C4-2B (cell line): ENCODE results near the gene SARM1.

Experiments used
- H3K27ac ChIP-seq: fragments of 450-650 bp; 2 replicates; pipeline ENCODE4 v1.5.1; 2017
- CTCF ChIP-seq: fragments of 450-650 bp; conservative IDR thresholded peaks from 2 replicates; pipeline ENCODE4 v1.5.1; 2017; ENCODE audit warnings: mild to moderate bottlenecking
- ZFX ChIP-seq: fragments of 450-650 bp; IDR thresholded peaks from 2 replicates; pipeline ENCODE4 v1.6.1; 2017

The SARM1 gene

GRCh38 chr17:28328325-28328724 is 43.2 kb upstream of the SARM1 start:
- TF ChIP-seq ZFX (no peak), CTCF (no peak)
- no peak overlapping the region for H3K27ac ChIP-seq

GRCh38 chr17:28330671-28331070 is 40.8 kb upstream of the SARM1 start:
- TF ChIP-seq CTCF (no peak), ZFX (no peak)
- no peak overlapping the region for H3K27ac ChIP-seq

GRCh38 chr17:28331891-28332420 is 39.5 kb upstream of the SARM1 start:
- H3K27ac ChIP-seq: no peak overlapping the region
- no peak for TF ChIP-seq ZFX
- TF ChIP-seq CTCF: no peak

GRCh38 chr17:28333083-28333746 is 38.3 kb upstream of the SARM1 start:
- H3K27ac ChIP-seq: no peak overlapping the region
- no peak for TF ChIP-seq ZFX
- TF ChIP-seq CTCF: no peak

GRCh38 chr17:28334171-28334570 is 37.3 kb upstream of the SARM1 start:
- peak overlapping the region; percentile 69 for H3K27ac ChIP-seq
- TF ChIP-seq ZFX (no peak), CTCF (no peak)

- H3K27ac ChIP-seq: peak overlapping the region; percentile 69
- no peak for TF ChIP-seq CTCF
- TF ChIP-seq ZFX: no peak
Measured at GRCh38 chr17:28334666-28335200, 36.8 kb upstream of the SARM1 start.

GRCh38 chr17:28335201-28335958 is 36.1 kb upstream of the SARM1 start, which contains the start of the genes IFT20 and TNFAIP1:
TSS of gene IFT20 (minus strand) at chr17:28335472. CDS start at chr17:28331985, 3,487 bp downstream.
TSS of gene TNFAIP1 (plus strand) at chr17:28335761. CDS start at chr17:28339522, 3,761 bp downstream.
- peak within 1 kb of the TSS; percentile 69 for H3K27ac ChIP-seq
- TF ChIP-seq CTCF (no peak), ZFX (peak; percentile 43; the same call in 1 of the 2 replicates)
